NCI-H524 (cell line): ENCODE data around the gene ERC2.

Experiments
- DNase-seq, 2 experiments: peaks; one replicate each; lab custom pipeline; 2025; lab: John Stamatoyannopoulos, UW

Gene ERC2

GRCh38 chr3:56424885-56425284 is 43.4 kb downstream of the ERC2 start:
- peak; percentile 57 to 87 for DNase-seq

GRCh38 chr3:56424336-56424735 is 43.9 kb downstream of the ERC2 start:
- DNase-seq, result peak; percentile 15 to 74

GRCh38 chr3:56423661-56424099 is 44.6 kb downstream of the ERC2 start:
- DNase-seq, result peak; percentile 11 to 60

DNA sequence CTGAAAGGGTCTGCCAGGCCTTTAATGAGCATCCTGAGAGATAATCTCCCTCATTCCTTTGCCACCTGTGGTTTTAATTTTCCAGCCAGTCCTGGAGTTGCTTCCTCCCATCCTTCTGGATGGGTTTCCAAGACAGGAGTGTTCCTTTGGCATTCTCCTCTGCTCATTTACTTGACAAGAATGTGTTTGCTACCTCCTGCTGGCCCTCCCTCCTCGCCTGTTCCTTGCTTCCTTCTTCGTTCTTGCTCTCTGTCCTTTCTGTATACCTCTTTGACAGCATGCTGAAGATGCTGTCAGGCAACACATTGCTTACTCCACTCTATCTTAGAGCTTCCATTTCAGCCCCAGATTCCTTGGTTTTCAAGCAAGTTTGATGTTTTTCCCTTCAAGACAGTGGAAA is 46.0 kb downstream of the ERC2 start:
- DNase-seq, result peak in 1 of 2 experiments; percentile 11

GRCh38 chr3:56421205-56421604 is 47.1 kb downstream of the ERC2 start:
- DNase-seq, result no peak

DNA sequence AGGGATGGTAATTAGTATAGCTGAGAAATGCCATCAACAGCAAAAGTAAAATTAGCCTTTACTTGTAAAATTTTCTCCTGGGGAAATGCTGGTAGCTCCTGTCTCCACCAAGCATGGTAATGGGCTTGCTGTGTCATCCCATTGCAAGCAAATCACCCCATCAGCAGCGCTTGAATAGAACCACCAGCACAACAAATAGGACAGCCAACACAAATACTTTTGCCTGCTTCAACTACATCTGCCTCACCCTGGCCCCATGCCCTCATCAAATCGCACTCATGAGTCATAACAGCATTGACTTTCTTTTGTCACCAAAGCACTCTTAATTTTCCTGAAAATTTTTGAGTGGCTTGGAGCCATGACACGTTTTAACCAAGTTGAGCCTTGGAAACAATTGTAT is 52.6 kb downstream of the ERC2 start:
- no peak for DNase-seq

- DNase-seq, result peak in 1 of 2 experiments; percentile 2
These were observed 54.4 kb downstream of the ERC2 start for GRCh38 chr3:56413911-56414310.

- DNase-seq, result no peak
These were observed 57.1 kb downstream of the ERC2 start for GRCh38 chr3:56411166-56411565.

DNA sequence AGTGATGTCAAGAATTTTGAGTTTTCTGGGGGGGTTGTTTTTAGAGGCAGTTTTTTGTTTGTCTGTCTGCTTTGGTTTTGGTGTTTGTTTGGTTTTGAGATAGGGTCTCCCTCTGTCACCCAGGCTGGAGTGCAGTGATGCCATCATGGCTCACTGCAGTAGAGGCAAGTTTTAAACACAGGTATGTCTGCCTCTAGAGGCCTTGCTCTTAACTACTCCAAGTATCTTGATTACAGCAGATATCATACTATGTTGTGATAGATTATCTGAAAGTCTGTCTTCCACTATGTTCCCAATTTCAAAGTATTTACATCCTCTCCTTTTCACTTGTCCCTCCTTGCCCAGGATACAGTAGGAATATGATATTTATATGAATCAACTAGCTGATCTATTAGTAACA is 57.7 kb downstream of the ERC2 start:
- no peak for DNase-seq

GRCh38 chr3:56409790-56410189 is 58.5 kb downstream of the ERC2 start:
- no peak for DNase-seq

DNA sequence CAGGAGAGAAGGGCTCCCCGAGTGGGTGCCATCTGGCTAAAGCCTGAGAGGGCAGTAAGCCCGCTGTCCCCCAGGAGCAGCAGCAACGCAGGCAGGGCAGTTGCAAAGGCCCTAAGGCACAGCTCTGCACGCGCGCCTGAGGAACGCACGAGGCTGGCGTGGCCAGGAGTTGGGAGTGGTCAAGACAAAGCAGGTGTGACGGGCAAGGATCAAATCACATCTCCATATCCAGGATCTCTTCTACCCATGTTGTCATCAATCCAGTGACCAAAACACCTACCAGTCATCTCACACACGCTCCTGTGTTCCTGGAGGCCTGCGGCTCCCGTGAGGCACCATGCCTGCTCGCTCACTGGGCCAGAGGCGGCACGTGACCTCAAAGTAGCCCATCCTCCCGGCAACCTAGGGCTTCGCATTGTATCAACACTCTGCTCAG is 59.5 kb downstream of the ERC2 start:
- DNase-seq, result peak in 1 of 2 experiments; percentile 46

GRCh38 chr3:56406826-56407515 is 61.3 kb downstream of the ERC2 start:
- DNase-seq, result peak in 1 of 2 experiments; percentile 7

DNA sequence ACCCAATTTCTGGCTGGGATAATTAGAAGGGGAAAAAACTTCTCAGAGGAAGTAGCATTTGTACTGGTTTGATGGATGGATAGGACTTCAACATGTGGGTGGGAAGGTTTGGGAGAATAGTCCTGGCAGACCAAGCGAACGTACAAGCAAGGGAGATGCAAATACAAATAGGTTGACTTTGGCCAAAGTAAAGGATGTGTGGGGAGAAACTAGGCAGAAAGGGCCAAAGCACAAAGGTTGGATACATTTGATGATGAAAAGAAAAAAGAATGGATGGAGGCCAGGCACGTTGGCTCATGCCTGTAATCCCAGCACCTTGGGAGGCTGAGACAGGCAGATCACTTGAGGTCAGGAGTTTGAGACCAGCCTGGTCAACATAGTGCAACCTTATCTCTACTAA is 63.4 kb downstream of the ERC2 start:
- DNase-seq, result no peak

DNA sequence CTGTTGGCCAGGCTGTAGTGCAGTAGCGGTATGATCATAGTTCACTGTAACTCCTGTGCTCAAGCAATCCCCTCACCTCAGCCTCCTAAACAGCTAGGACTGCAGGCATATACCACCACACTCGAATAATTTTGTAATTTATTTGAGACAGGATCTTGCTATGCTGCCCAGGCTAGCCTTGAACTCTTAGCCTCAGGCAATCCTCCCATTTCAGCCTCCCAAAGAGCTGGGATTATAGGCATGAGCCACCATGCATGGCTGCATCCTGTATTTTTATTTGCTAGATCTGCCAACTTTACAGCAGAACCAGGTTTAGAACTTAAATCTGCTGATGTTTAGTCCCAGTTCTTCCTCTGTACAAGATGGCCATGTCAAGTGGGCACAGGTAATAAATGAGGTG is 69.6 kb downstream of the ERC2 start:
- DNase-seq, result no peak

GRCh38 chr3:56397798-56398197 is 70.5 kb downstream of the ERC2 start:
- no peak for DNase-seq

- no peak for DNase-seq
These were observed 79.0 kb downstream of the ERC2 start for GRCh38 chr3:56389183-56389830.

- no peak for DNase-seq
These were observed 85.2 kb downstream of the ERC2 start for GRCh38 chr3:56383092-56383491.

DNA sequence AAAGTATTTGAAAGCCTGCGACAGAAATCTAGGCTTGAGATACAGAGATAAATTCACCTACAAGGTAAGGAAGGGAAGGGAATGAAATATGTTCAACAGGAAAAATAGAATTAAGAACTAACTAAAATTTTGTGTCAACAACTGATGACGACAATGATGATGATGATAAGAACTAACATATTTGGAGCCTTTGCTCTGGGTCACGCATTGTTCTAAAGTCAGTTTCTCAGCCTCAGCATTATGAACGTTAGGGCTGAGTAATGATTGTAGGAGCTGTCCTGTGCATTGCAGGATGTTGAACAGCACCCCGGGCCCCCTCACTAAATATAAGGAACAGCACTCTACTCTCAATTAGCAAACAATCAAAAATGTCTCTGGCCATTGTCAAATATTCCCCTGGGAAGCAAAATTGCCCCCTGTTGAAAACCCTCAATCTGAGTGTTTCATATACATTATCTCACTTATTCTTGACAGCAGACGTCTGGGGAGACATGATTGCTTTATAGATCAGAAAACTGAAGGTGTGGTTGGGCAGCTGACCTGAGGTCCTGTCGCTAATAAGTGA is 88.5 kb downstream of the ERC2 start:
- DNase-seq, result no peak

DNA sequence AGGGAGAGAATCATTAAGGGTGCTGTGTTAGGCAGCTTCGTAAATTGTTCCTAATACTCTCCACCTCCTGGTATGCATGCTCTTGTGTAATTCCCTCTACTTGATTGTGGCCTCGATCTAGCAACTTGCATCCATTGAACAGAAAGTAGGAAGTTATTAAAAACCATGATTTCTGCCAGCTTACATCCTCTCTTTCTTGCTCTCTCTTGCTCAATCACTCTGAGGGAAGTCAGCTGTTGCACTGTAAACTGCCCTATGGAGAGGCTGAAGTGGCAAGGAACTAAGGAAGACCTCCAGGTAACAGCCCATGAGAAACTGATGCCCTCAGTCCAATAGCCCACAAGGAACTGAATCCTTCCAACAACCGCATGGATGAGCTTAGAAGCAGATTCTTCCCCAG is 92.6 kb downstream of the ERC2 start:
- no peak for DNase-seq

DNA sequence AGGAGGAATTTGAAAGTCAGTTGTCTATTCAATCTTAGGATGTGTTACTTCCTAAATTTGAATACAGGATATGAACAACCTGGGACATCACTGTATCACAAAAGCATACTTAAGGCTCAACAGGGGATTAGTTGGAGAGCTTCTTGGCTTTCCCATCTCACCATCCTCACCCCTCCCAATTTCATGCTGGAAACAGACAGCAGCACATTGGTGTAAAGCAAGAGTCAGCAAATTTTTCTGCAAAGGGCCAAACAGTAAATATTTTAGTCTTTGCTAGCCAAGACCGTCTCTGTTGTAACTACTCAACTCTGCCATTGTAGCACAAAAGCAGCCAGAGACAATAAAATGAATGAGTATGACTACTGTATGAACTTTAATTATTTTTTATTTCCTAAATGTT is 94.9 kb downstream of the ERC2 start:
- peak in 1 of 2 experiments; percentile 26 for DNase-seq

GRCh38 chr3:56370991-56371775 is 97.1 kb downstream of the ERC2 start:
- no peak for DNase-seq

DNA sequence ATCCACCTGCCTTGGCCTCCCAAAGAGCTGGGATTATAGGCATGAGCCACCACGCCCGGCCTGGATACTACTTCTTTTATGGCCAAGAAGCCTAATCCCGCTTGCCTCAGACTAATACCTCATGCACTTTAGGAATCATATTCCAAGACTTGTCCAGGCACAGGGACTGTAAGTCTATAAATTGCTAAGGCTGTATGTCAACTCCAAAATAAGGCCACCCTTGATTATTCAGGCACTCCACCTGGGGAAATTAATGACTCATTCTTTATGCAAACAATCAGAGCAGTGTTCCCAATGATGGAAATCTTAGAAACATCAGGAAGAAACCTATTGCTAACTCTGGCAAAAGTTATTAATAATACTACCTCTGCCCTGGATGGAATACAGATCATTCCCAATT is 98.4 kb downstream of the ERC2 start:
- no peak for DNase-seq

- no peak for DNase-seq
These were observed 99.4 kb downstream of the ERC2 start for GRCh38 chr3:56368846-56369245.
